RWPE1 (cell line): Measurements from ENCODE around the gene CGB3.
"Not testable (repeated sequence)": the region's sequence is repeated elsewhere in the genome, so short reads cannot be mapped to it uniquely, and the experiment has no call there.

Experiments used
- CTCF ChIA-PET: fragments of 350-600 bp; sonication (Branson Sonifier 250); formaldehyde crosslinking; extraction: SDS; loops from one replicate; lab custom pipeline; 2021; lab: Yijun Ruan, JAX
- POLR2A ChIA-PET: fragments of 400-600 bp; formaldehyde crosslinking; extraction: SDS; loops from one replicate; lab custom pipeline; 2020; ENCODE audit warnings: antibody characterized with exemption; ENCODE audit not compliant: low non-redundant PET; lab: Yijun Ruan, JAX
- DNase-seq: peaks from one replicate; pipeline ENCODE4 v3.0.0; 2012; ENCODE audit warnings: low spot score
- H3K27ac ChIP-seq: fragments of 450-650 bp; 2 replicates; pipeline ENCODE4 v1.5.1; 2017
- CTCF ChIP-seq: fragments of 450-650 bp; conservative IDR thresholded peaks from 2 replicates; pipeline ENCODE4 v1.5.1; 2017; ENCODE audit warnings: low read depth, mild to moderate bottlenecking

The CGB3 gene

GRCh38 chr19:49024233-49024632, at the start of gene CGB3:
Gene CGB3, minus strand, starts transcription at chr19:49024333. Its CDS starts 362 bp downstream, at chr19:49023971.
- CTCF ChIA-PET, H3K27ac ChIP-seq, DNase-seq, POLR2A ChIA-PET: not testable (repeated sequence)

GRCh38 chr19:49071860-49072547, 47.9 kb upstream of the CGB3 start:
- TF ChIP-seq CTCF: no peak
- POLR2A ChIA-PET: no interaction called here
- DNase-seq: no peak
- no peak overlapping the region for H3K27ac ChIP-seq
- CTCF ChIA-PET: no interaction called here

- ChIA-PET CTCF (interaction anchor here (0.6 to 0.7 kb wide), 2 partner anchors 44 to 151 kb away, joined by 3 to 4 read pairs; partner anchors contain the start of gene LIN7B), POLR2A (interaction anchor here (0.6 kb wide), 1 partner anchor 12 kb away, joined by 4 read pairs; no protein-coding TSS in a partner anchor)
- no peak for TF ChIP-seq CTCF
- no peak for DNase-seq
- no peak overlapping the region for H3K27ac ChIP-seq
These were observed 46.3 kb upstream of the CGB3 start for GRCh38 chr19:49070416-49070815.

- H3K27ac ChIP-seq: no peak overlapping the region
- ChIA-PET POLR2A (no interaction called here), CTCF (interaction anchor here (0.6 to 1.0 kb wide), 3 partner anchors 53 to 749 kb away, joined by 3 read pairs; no protein-coding TSS in a partner anchor)
- TF ChIP-seq CTCF: no peak
- DNase-seq: no peak
These were observed 44.9 kb upstream of the CGB3 start for GRCh38 chr19:49069026-49069425.

GRCh38 chr19:49067554-49067953, 43.4 kb upstream of the CGB3 start:
- no peak for DNase-seq
- CTCF ChIA-PET: no interaction called here
- no peak for TF ChIP-seq CTCF
- POLR2A ChIA-PET: interaction anchor here (0.6 to 0.7 kb wide), 2 partner anchors 100 to 1127 kb away, joined by 3 to 5 read pairs; no protein-coding TSS in a partner anchor
- no peak overlapping the region for H3K27ac ChIP-seq

- CTCF ChIA-PET: interaction anchor here (0.5 to 1.1 kb wide), 2 partner anchors 8 to 271 kb away, joined by 3 to 5 read pairs; no protein-coding TSS in a partner anchor
- TF ChIP-seq CTCF: no peak
- no peak for DNase-seq
- POLR2A ChIA-PET: interaction anchor here (0.7 kb wide), 2 partner anchors 10 to 190 kb away, joined by 3 to 4 read pairs; no protein-coding TSS in a partner anchor
- H3K27ac ChIP-seq: peak overlapping the region; percentile 96
These were observed 41.9 kb upstream of the CGB3 start for GRCh38 chr19:49065905-49066512.
